Choroid plexus epithelial cell (primary cell): ENCODE data around the gene CD28.

Source experiments
- DNase-seq: peaks from one replicate; pipeline ENCODE4 v3.0.0-alpha.2; 2010; ENCODE audit warnings: low read depth
- H3K4me3 ChIP-seq: 2 replicates; pipeline ENCODE4 v1.5.1; 2011; ENCODE audit warnings: low read depth, mild to moderate bottlenecking, control low read depth, low read length, moderate library complexity
- CTCF ChIP-seq: conservative IDR thresholded peaks from 2 replicates; pipeline ENCODE4 v1.5.1; 2011; ENCODE audit warnings: low read depth, mild to moderate bottlenecking, control low read depth, inconsistent platforms, low read length, moderate library complexity

The CD28 gene

DNA sequence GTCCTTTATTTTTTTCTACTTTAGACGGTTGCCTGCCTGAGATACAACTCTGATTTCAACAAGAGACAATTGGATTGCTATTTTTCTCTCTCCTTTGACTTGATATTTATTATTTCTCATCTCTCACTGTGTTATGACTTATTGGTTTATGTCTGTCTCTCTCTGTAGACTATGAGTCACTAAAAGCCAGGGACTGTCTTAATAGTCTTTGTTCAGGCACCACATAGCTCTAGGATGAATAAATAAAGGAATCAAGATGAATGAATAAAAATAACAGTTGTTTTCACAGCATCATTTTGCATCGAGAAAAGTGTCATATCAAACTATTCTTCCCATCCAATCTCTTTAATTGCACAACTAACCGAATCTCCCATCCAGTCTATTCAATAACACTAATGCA, 31.4 kb upstream of the CD28 start:
- DNase-seq: peak; percentile 56
- no peak overlapping the region for H3K4me3 ChIP-seq
- no peak for TF ChIP-seq CTCF

DNA sequence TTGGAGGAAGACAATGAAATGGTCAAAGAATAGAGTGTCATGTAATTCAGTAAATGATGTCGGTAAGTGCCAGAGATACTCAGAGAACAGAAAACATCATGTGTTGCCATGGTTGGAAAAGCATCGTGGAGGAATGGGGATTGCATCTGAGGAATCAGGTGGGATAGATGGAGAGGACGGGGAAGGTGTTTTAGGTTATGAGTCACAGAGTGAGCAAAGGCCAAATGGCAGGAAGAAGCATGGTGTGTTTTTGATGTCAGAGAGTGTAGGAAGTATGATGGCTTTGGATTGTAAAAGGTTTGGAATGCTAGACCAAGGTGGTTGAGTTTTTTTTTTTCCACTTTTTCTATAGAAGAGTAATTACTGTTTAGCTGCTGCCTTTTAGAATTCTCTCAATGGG, 27.5 kb upstream of the CD28 start:
- TF ChIP-seq CTCF: no peak
- H3K4me3 ChIP-seq: no peak overlapping the region
- DNase-seq: no peak

DNA sequence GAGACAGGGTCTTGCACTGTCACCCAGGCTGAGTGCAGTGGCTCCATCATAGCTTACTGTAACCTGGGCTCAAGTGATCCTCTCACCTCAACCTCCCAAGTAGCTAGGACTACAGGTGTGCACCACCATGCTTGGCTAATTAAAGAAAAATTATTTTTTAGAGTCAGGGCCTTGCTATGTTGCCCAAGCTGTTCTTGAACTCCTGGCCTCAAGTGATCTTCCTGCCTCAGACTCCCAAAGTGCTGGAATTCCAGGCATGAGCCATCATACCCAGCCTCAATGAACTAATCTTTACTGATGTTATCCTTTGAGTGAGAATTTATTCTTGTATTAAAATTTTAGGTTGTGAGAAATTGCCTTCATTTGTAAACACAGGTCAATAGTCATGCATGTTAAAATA, 27.0 kb upstream of the CD28 start:
- H3K4me3 ChIP-seq: no peak overlapping the region
- TF ChIP-seq CTCF: no peak
- DNase-seq: no peak

- no peak for TF ChIP-seq CTCF
- DNase-seq: no peak
These were observed 24.5 kb upstream of the CD28 start for GRCh38 chr2:203681978-203682377.

DNA sequence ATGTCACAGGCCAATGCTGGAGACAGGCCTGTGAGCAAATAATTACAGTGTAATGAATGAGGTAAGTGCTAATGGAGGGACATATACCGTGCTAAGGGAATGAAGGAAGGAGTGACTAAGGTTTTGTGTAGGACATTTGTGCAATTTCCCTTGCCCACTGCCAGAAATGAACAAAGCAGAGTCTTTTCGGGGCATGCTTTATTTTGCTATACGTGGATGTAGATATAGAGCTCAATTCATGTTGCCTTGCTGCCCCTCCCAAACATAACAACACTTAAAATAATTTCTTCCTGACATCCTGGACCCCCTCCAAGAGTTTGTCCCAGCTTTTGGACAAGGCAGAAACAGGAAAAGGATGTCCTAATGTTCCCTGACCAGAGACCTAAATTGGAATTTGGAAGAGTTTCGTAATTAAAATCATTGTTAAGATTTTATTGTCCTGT, 23.7 kb upstream of the CD28 start:
- TF ChIP-seq CTCF: no peak
- DNase-seq: peak; percentile 52
- H3K4me3 ChIP-seq: no peak overlapping the region

More at GRCh38 chr2:203681978-203682377, 24.5 kb upstream of the CD28 start:
- H3K4me3 ChIP-seq: no peak overlapping the region

- no peak for TF ChIP-seq CTCF
- H3K4me3 ChIP-seq: no peak overlapping the region
- DNase-seq: no peak
These were observed 23.0 kb upstream of the CD28 start for GRCh38 chr2:203683421-203683820.

- no peak overlapping the region for H3K4me3 ChIP-seq
- TF ChIP-seq CTCF: no peak
- DNase-seq: peak; percentile 95
These were observed 22.4 kb upstream of the CD28 start for GRCh38 chr2:203683932-203684556.
